ENCODE data around the gene PPFIA2.
"Not testable (repeated sequence)": the region's sequence is repeated elsewhere in the genome, so short reads cannot be mapped to it uniquely, and the experiment has no call there.

Gene PPFIA2

GRCh38 chr12:81597928-81598604 lies 161.1 kb downstream of the PPFIA2 start:
- Histone ChIP-seq H3K36me3 (ENCODE audit: insufficient read depth, low read length) (no peaks in the 10 kb centered on the region), H3K4me1 (ENCODE audit: insufficient read depth, low read length) (no peaks in the 10 kb centered on the region), H3K27me3 (ENCODE audit: insufficient read depth, low read length) (no peaks in the 10 kb centered on the region), H3K9me3 (ENCODE audit: insufficient read depth, low read depth, low read length) (no peaks in the 10 kb centered on the region), H3K4me3 (ENCODE audit: low read length) (no peak overlapping the region), H3K27ac (ENCODE audit: low read depth, low read length) (no peak overlapping the region), H3K9ac (ENCODE audit: low read depth, low read length) (no peak overlapping the region)
- 89% methylated on average over 7 of the region's 7 CpGs for WGBS

- H3K4me3 ChIP-seq (ENCODE audit: low read length), result no peak overlapping the region
- WGBS, result 94% methylated on average over 1 of the region's 1 CpG
- H3K36me3 ChIP-seq (ENCODE audit: insufficient read depth, low read length), result no peaks in the 10 kb centered on the region
- no peaks in the 10 kb centered on the region for H3K9me3 ChIP-seq (ENCODE audit: insufficient read depth, low read depth, low read length)
- no peak overlapping the region for H3K9ac ChIP-seq (ENCODE audit: low read depth, low read length)
- H3K27ac ChIP-seq (ENCODE audit: low read depth, low read length), result no peak overlapping the region
- H3K27me3 ChIP-seq (ENCODE audit: insufficient read depth, low read length), result no peaks in the 10 kb centered on the region
- H3K4me1 ChIP-seq (ENCODE audit: insufficient read depth, low read length), result no peaks in the 10 kb centered on the region
Measured at GRCh38 chr12:81596558-81596957, 162.6 kb downstream of the PPFIA2 start.

- Histone ChIP-seq H3K27ac (ENCODE audit: low read depth, low read length) (no peak overlapping the region), H3K4me1 (ENCODE audit: insufficient read depth, low read length) (no peaks in the 10 kb centered on the region), H3K27me3 (ENCODE audit: insufficient read depth, low read length) (no peaks in the 10 kb centered on the region), H3K9me3 (ENCODE audit: insufficient read depth, low read depth, low read length) (no peaks in the 10 kb centered on the region), H3K4me3 (ENCODE audit: low read length) (no peak overlapping the region), H3K9ac (ENCODE audit: low read depth, low read length) (no peak overlapping the region), H3K36me3 (ENCODE audit: insufficient read depth, low read length) (no peaks in the 10 kb centered on the region)
- WGBS, result 78% methylated on average over 4 of the region's 4 CpGs
Measured at GRCh38 chr12:81591256-81591655, 167.9 kb downstream of the PPFIA2 start.

- H3K9ac ChIP-seq (ENCODE audit: low read depth, low read length); H3K27me3 ChIP-seq (ENCODE audit: insufficient read depth, low read length); H3K27ac ChIP-seq (ENCODE audit: low read depth, low read length); H3K4me1 ChIP-seq (ENCODE audit: insufficient read depth, low read length); H3K9me3 ChIP-seq (ENCODE audit: insufficient read depth, low read depth, low read length); H3K36me3 ChIP-seq (ENCODE audit: insufficient read depth, low read length); H3K4me3 ChIP-seq (ENCODE audit: low read length): not testable (repeated sequence)
- WGBS, result 90% methylated on average over 2 of the region's 2 CpGs
Measured at GRCh38 chr12:81590703-81591102, 168.4 kb downstream of the PPFIA2 start.

GRCh38 chr12:81588235-81589008 lies 170.7 kb downstream of the PPFIA2 start:
- no peak overlapping the region for H3K9ac ChIP-seq (ENCODE audit: low read depth, low read length)
- no peaks in the 10 kb centered on the region for H3K27me3 ChIP-seq (ENCODE audit: insufficient read depth, low read length)
- H3K27ac ChIP-seq (ENCODE audit: low read depth, low read length), result no peak overlapping the region
- no peaks in the 10 kb centered on the region for H3K4me1 ChIP-seq (ENCODE audit: insufficient read depth, low read length)
- 78% methylated on average over 1 of the region's 1 CpG for WGBS
- H3K4me3 ChIP-seq (ENCODE audit: low read length), result no peak overlapping the region
- no peaks in the 10 kb centered on the region for H3K9me3 ChIP-seq (ENCODE audit: insufficient read depth, low read depth, low read length)
- H3K36me3 ChIP-seq (ENCODE audit: insufficient read depth, low read length), result no peaks in the 10 kb centered on the region

- no peaks in the 10 kb centered on the region for H3K4me1 ChIP-seq (ENCODE audit: insufficient read depth, low read length)
- H3K4me3 ChIP-seq (ENCODE audit: low read length), result no peak overlapping the region
- no peaks in the 10 kb centered on the region for H3K36me3 ChIP-seq (ENCODE audit: insufficient read depth, low read length)
- H3K9me3 ChIP-seq (ENCODE audit: insufficient read depth, low read depth, low read length), result no peaks in the 10 kb centered on the region
- H3K27ac ChIP-seq (ENCODE audit: low read depth, low read length), result no peak overlapping the region
- no peak overlapping the region for H3K9ac ChIP-seq (ENCODE audit: low read depth, low read length)
- no peaks in the 10 kb centered on the region for H3K27me3 ChIP-seq (ENCODE audit: insufficient read depth, low read length)
- 80% methylated on average over 1 of the region's 1 CpG for WGBS
Measured at GRCh38 chr12:81585787-81586186, 173.4 kb downstream of the PPFIA2 start.

- H3K27me3 ChIP-seq (ENCODE audit: insufficient read depth, low read length), result no peaks in the 10 kb centered on the region
- no peak overlapping the region for H3K27ac ChIP-seq (ENCODE audit: low read depth, low read length)
- no peak overlapping the region for H3K9ac ChIP-seq (ENCODE audit: low read depth, low read length)
- WGBS, result 94% methylated on average over 2 of the region's 3 CpGs
- no peak overlapping the region for H3K4me3 ChIP-seq (ENCODE audit: low read length)
- H3K36me3 ChIP-seq (ENCODE audit: insufficient read depth, low read length), result no peaks in the 10 kb centered on the region
- no peaks in the 10 kb centered on the region for H3K9me3 ChIP-seq (ENCODE audit: insufficient read depth, low read depth, low read length)
- H3K4me1 ChIP-seq (ENCODE audit: insufficient read depth, low read length), result no peaks in the 10 kb centered on the region
Measured at GRCh38 chr12:81573228-81573627, 185.9 kb downstream of the PPFIA2 start.

- no peak overlapping the region for H3K9ac ChIP-seq (ENCODE audit: low read depth, low read length)
- H3K4me3 ChIP-seq (ENCODE audit: low read length), result no peak overlapping the region
- H3K36me3 ChIP-seq (ENCODE audit: insufficient read depth, low read length), result no peaks in the 10 kb centered on the region
- no peaks in the 10 kb centered on the region for H3K4me1 ChIP-seq (ENCODE audit: insufficient read depth, low read length)
- H3K27ac ChIP-seq (ENCODE audit: low read depth, low read length), result no peak overlapping the region
- H3K9me3 ChIP-seq (ENCODE audit: insufficient read depth, low read depth, low read length), result no peaks in the 10 kb centered on the region
- H3K27me3 ChIP-seq (ENCODE audit: insufficient read depth, low read length), result no peaks in the 10 kb centered on the region
- WGBS, result 92% methylated on average over 1 of the region's 1 CpG
Measured at GRCh38 chr12:81572411-81572810, 186.7 kb downstream of the PPFIA2 start.

GRCh38 chr12:81570234-81570633 lies 188.9 kb downstream of the PPFIA2 start:
- WGBS, result 100% methylated on average over 2 of the region's 2 CpGs
- H3K27me3 ChIP-seq (ENCODE audit: insufficient read depth, low read length), result no peaks in the 10 kb centered on the region

GRCh38 chr12:81564237-81564636 lies 194.9 kb downstream of the PPFIA2 start:
- no peak overlapping the region for H3K4me3 ChIP-seq (ENCODE audit: low read length)

More at GRCh38 chr12:81570234-81570633, 188.9 kb downstream of the PPFIA2 start:
- no peaks in the 10 kb centered on the region for H3K36me3 ChIP-seq (ENCODE audit: insufficient read depth, low read length)
- H3K4me3 ChIP-seq (ENCODE audit: low read length), result no peak overlapping the region
- no peaks in the 10 kb centered on the region for H3K4me1 ChIP-seq (ENCODE audit: insufficient read depth, low read length)
- H3K9me3 ChIP-seq (ENCODE audit: insufficient read depth, low read depth, low read length), result no peaks in the 10 kb centered on the region
- no peak overlapping the region for H3K27ac ChIP-seq (ENCODE audit: low read depth, low read length)
- no peak overlapping the region for H3K9ac ChIP-seq (ENCODE audit: low read depth, low read length)

GRCh38 chr12:81558031-81558430 lies 201.1 kb downstream of the PPFIA2 start:
- WGBS, result no CpG with 5 or more reads among the region's 1 CpG
- no peaks in the 10 kb centered on the region for H3K4me1 ChIP-seq (ENCODE audit: insufficient read depth, low read length)
- H3K4me3 ChIP-seq (ENCODE audit: low read length), result no peak overlapping the region
- no peaks in the 10 kb centered on the region for H3K9me3 ChIP-seq (ENCODE audit: insufficient read depth, low read depth, low read length)
- H3K36me3 ChIP-seq (ENCODE audit: insufficient read depth, low read length), result no peaks in the 10 kb centered on the region
- no peak overlapping the region for H3K9ac ChIP-seq (ENCODE audit: low read depth, low read length)
- H3K27ac ChIP-seq (ENCODE audit: low read depth, low read length), result no peak overlapping the region
- H3K27me3 ChIP-seq (ENCODE audit: insufficient read depth, low read length), result no peaks in the 10 kb centered on the region

More at GRCh38 chr12:81564237-81564636, 194.9 kb downstream of the PPFIA2 start:
- Histone ChIP-seq H3K36me3 (ENCODE audit: insufficient read depth, low read length) (no peaks in the 10 kb centered on the region), H3K9ac (ENCODE audit: low read depth, low read length) (no peak overlapping the region), H3K9me3 (ENCODE audit: insufficient read depth, low read depth, low read length) (no peaks in the 10 kb centered on the region), H3K4me1 (ENCODE audit: insufficient read depth, low read length) (no peaks in the 10 kb centered on the region), H3K27ac (ENCODE audit: low read depth, low read length) (no peak overlapping the region), H3K27me3 (ENCODE audit: insufficient read depth, low read length) (no peaks in the 10 kb centered on the region)
- WGBS, result 95% methylated on average over 2 of the region's 2 CpGs

Data from HUES64 (cell line).